Measurements from ENCODE around the gene CHD9. TPM values are rescaled to one million over a fixed set of nuclear protein-coding genes. Genes with fewer than 3 reads are reported as not detected.
"Not testable (repeated sequence)": the region's sequence is repeated elsewhere in the genome, so short reads cannot be mapped to it uniquely, and the experiment has no call there.

The CHD9 gene
- total RNA-seq, 1 donor from 2014 or later = 77.4 TPM

GRCh38 chr16:53069772-53070171 is 15.0 kb downstream of the CHD9 start:
- H3K4me2 ChIP-seq (ENCODE audit: low read length) = no peak overlapping the region
- Mint-ChIP-seq H3K9me3 (ENCODE audit: unreplicated experiment) (peaks cover 13% of the 10 kb centered on the region), H3K27ac (ENCODE audit: unreplicated experiment) (no peak overlapping the region), H3K36me3 (ENCODE audit: low read depth, unreplicated experiment) (peaks cover 16% of the 10 kb centered on the region), H3K4me1 (ENCODE audit: low read depth, unreplicated experiment) (peaks cover 17% of the 10 kb centered on the region), H3K27me3 (ENCODE audit: low read depth, unreplicated experiment) (no peaks in the 10 kb centered on the region), H3K4me3 (ENCODE audit: unreplicated experiment) (no peak overlapping the region)
- H3K9ac ChIP-seq (ENCODE audit: low read length) = no peak overlapping the region
- H3K79me2 ChIP-seq (ENCODE audit: insufficient read depth, low read length) = peaks cover 76% of the 10 kb centered on the region
- no peaks in the 10 kb centered on the region for H3K36me3 ChIP-seq (ENCODE audit: insufficient read depth, low read length)
- no peak for TF ChIP-seq EZH2 (IDR thresholded peaks at IDR 0.05; ENCODE audit: insufficient read depth, low read length)
- TF ChIP-seq CTCF (IDR thresholded peaks at IDR 0.05; ENCODE audit: insufficient read depth, low read depth, low read length) = no peak
- no peak overlapping the region for H2AFZ ChIP-seq (ENCODE audit: low read depth, low read length)
- no peaks in the 10 kb centered on the region for H3K27me3 ChIP-seq (ENCODE audit: insufficient read depth, low read length)
- no peak overlapping the region for H3K27ac ChIP-seq (ENCODE audit: low read depth, low read length)
- H3K9me3 ChIP-seq (ENCODE audit: insufficient read depth, low read depth, low read length) = no peaks in the 10 kb centered on the region
- no peak overlapping the region for H3K4me3 ChIP-seq (ENCODE audit: insufficient read depth, low read depth, low read length)
- H4K20me1 ChIP-seq (ENCODE audit: insufficient read depth, low read length) = peaks cover 16% of the 10 kb centered on the region
- peaks cover 5% of the 10 kb centered on the region for H3K4me1 ChIP-seq (ENCODE audit: insufficient read depth, low read length)
- no peak for DNase-seq (ENCODE audit: low read depth)
- FAIRE-seq = no peak

DNA sequence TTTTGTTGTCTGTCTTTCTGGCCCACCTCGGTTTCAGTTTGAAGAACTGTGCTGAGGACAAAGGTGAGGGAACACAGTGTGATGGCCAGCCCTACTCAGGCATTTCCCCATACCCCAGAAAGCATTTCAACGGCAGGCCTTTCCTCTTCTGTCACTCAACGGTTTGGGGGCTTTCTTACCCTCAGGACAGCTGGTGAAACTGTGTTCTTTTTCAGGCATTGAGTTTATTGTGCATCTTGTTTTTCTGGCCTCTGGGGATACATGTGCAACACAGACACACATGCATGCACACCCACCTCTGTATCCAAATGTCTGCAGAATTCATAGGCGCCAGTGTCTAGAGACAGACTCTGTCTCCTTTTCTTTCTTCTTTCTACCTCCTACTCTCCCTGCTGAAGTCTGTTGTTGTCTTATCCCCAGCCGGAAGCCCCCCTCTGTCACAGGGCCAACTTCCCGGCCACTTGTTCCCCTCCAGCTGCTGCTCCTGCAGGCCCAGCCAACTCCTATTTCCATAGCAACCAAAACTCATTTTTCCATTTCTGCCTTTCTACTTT is 17.0 kb downstream of the CHD9 start:
- Mint-ChIP-seq H3K36me3 (ENCODE audit: low read depth, unreplicated experiment) (peaks cover 22% of the 10 kb centered on the region), H3K4me1 (ENCODE audit: low read depth, unreplicated experiment) (peaks cover 3% of the 10 kb centered on the region), H3K4me3 (ENCODE audit: unreplicated experiment) (no peak overlapping the region), H3K9me3 (ENCODE audit: unreplicated experiment) (peaks cover 22% of the 10 kb centered on the region), H3K27me3 (ENCODE audit: low read depth, unreplicated experiment) (no peaks in the 10 kb centered on the region), H3K27ac (ENCODE audit: unreplicated experiment) (no peak overlapping the region)
- Histone ChIP-seq H3K9me3 (ENCODE audit: insufficient read depth, low read depth, low read length) (no peaks in the 10 kb centered on the region), H3K4me1 (ENCODE audit: insufficient read depth, low read length) (peaks cover 5% of the 10 kb centered on the region), H4K20me1 (ENCODE audit: insufficient read depth, low read length) (peaks cover 5% of the 10 kb centered on the region), H3K27me3 (ENCODE audit: insufficient read depth, low read length) (no peaks in the 10 kb centered on the region), H3K4me3 (ENCODE audit: insufficient read depth, low read depth, low read length) (no peak overlapping the region), H3K9ac (ENCODE audit: low read length) (no peak overlapping the region), H3K36me3 (ENCODE audit: insufficient read depth, low read length) (no peaks in the 10 kb centered on the region), H2AFZ (ENCODE audit: low read depth, low read length) (no peak overlapping the region), H3K79me2 (ENCODE audit: insufficient read depth, low read length) (peaks cover 65% of the 10 kb centered on the region), H3K27ac (ENCODE audit: low read depth, low read length) (no peak overlapping the region), H3K4me2 (ENCODE audit: low read length) (no peak overlapping the region)
- no peak for DNase-seq (ENCODE audit: low read depth)
- TF ChIP-seq CTCF (IDR thresholded peaks at IDR 0.05; ENCODE audit: insufficient read depth, low read depth, low read length) = no peak
- TF ChIP-seq EZH2 (IDR thresholded peaks at IDR 0.05; ENCODE audit: insufficient read depth, low read length) = no peak
- FAIRE-seq = no peak

DNA sequence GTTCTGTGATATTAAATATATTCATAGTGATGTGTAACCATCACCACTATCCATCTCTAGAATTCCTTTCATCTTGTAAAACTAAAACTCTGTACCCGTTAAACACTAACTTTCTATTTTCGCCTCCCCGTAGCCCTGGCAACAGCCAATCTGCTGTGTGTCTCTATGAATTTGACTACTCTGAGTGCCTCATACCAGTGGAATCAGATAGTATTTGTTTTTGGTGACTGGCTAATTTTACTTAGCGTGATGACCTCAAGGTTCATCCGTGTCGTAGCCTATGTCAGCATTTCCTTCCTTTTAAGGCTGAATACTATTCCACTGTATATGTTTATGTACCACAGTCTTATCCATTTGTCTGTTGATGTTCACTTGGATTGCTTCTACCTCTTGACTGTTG is 18.2 kb downstream of the CHD9 start:
- Histone ChIP-seq H3K9ac (ENCODE audit: low read length) (no peak overlapping the region), H2AFZ (ENCODE audit: low read depth, low read length) (no peak overlapping the region), H3K4me2 (ENCODE audit: low read length) (no peak overlapping the region), H3K27me3 (ENCODE audit: insufficient read depth, low read length) (no peaks in the 10 kb centered on the region), H3K79me2 (ENCODE audit: insufficient read depth, low read length) (peaks cover 57% of the 10 kb centered on the region), H3K27ac (ENCODE audit: low read depth, low read length) (no peak overlapping the region), H3K36me3 (ENCODE audit: insufficient read depth, low read length) (no peaks in the 10 kb centered on the region), H3K9me3 (ENCODE audit: insufficient read depth, low read depth, low read length) (no peaks in the 10 kb centered on the region), H4K20me1 (ENCODE audit: insufficient read depth, low read length) (peaks cover 5% of the 10 kb centered on the region), H3K4me3 (ENCODE audit: insufficient read depth, low read depth, low read length) (no peak overlapping the region), H3K4me1 (ENCODE audit: insufficient read depth, low read length) (peaks cover 5% of the 10 kb centered on the region)
- Mint-ChIP-seq H3K27ac (ENCODE audit: unreplicated experiment) (no peak overlapping the region), H3K36me3 (ENCODE audit: low read depth, unreplicated experiment) (peaks cover 25% of the 10 kb centered on the region), H3K9me3 (ENCODE audit: unreplicated experiment) (peaks cover 22% of the 10 kb centered on the region), H3K4me3 (ENCODE audit: unreplicated experiment) (no peak overlapping the region), H3K4me1 (ENCODE audit: low read depth, unreplicated experiment) (peaks cover 3% of the 10 kb centered on the region), H3K27me3 (ENCODE audit: low read depth, unreplicated experiment) (no peaks in the 10 kb centered on the region)
- FAIRE-seq (no peak), DNase-seq (ENCODE audit: low read depth) (no peak)
- TF ChIP-seq EZH2 (IDR thresholded peaks at IDR 0.05; ENCODE audit: insufficient read depth, low read length) (no peak), CTCF (IDR thresholded peaks at IDR 0.05; ENCODE audit: insufficient read depth, low read depth, low read length) (no peak)

DNA sequence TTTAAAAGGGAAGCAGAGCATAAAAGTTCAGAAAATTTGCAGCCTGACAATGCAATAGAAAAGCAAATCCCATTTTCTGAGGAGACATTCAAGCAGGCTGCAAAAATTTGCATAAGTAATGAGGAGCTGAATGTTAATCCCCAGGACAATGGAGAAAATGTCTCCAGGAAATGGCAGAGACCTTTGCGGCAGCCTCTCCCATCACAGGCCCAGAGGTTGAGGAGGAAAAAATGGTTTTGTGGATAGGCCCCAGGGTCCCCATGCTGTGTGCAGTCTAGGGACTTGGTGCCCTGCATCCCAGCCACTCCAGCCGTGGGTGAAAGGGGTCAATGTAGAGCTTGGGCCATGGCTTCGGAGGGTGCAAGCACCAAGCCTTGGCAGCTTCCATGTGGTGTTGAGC is 19.5 kb downstream of the CHD9 start:
- Mint-ChIP-seq H3K36me3 (ENCODE audit: low read depth, unreplicated experiment) (peaks cover 25% of the 10 kb centered on the region), H3K9me3 (ENCODE audit: unreplicated experiment) (peaks cover 21% of the 10 kb centered on the region)
- H3K4me3 ChIP-seq (ENCODE audit: insufficient read depth, low read depth, low read length); H3K27me3 ChIP-seq (ENCODE audit: insufficient read depth, low read length); H3K27me3 Mint-ChIP-seq (ENCODE audit: low read depth, unreplicated experiment); H3K9me3 ChIP-seq (ENCODE audit: insufficient read depth, low read depth, low read length); FAIRE-seq; DNase-seq (ENCODE audit: low read depth); H3K9ac ChIP-seq (ENCODE audit: low read length); H4K20me1 ChIP-seq (ENCODE audit: insufficient read depth, low read length); H2AFZ ChIP-seq (ENCODE audit: low read depth, low read length); H3K36me3 ChIP-seq (ENCODE audit: insufficient read depth, low read length); H3K4me2 ChIP-seq (ENCODE audit: low read length); H3K27ac ChIP-seq (ENCODE audit: low read depth, low read length); H3K4me1 ChIP-seq (ENCODE audit: insufficient read depth, low read length); H3K4me1 Mint-ChIP-seq (ENCODE audit: low read depth, unreplicated experiment); H3K4me3 Mint-ChIP-seq (ENCODE audit: unreplicated experiment); H3K27ac Mint-ChIP-seq (ENCODE audit: unreplicated experiment): not testable (repeated sequence)
- peaks cover 58% of the 10 kb centered on the region for H3K79me2 ChIP-seq (ENCODE audit: insufficient read depth, low read length)

Data from astrocyte (in vitro differentiated cells and primary cell).